ENCODE data around the gene MICAL2. TPM values are rescaled to one million over a fixed set of nuclear protein-coding genes. Genes with fewer than 3 reads are reported as not detected.

The MICAL2 gene
- total RNA-seq, 1 donor from 2014 or later = 10.0 TPM

DNA sequence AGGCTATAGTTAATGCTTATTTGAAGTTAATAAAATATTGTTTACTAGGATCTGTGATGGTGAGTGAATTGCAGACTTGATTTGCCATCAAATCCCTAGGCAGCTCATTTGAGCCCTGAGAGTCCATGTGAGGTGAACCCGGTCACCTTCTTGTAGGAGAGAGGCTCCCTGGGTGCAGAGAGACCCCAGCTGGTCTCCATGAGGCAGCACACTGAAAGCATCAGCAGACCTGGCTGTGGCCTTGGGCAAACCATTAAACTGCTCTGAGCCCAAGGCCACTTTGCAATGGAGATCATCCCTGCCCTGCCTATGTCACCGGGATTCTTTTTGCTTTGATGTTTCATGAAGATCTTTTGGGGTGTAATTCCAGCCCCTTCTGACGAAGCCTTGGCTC is 125.2 kb downstream of the MICAL2 start:
- Mint-ChIP-seq H3K27me3 (no peaks in the 10 kb centered on the region), H3K9me3 (ENCODE audit: low read depth) (no peaks in the 10 kb centered on the region), H3K4me3 (ENCODE audit: low read depth) (no peak overlapping the region), H3K4me1 (ENCODE audit: low read depth) (peaks cover 21% of the 10 kb centered on the region), H3K36me3 (ENCODE audit: insufficient read depth) (no peaks in the 10 kb centered on the region), H3K27ac (peak overlapping the region; percentile 76)
- TF ChIP-seq, protein P1, sequence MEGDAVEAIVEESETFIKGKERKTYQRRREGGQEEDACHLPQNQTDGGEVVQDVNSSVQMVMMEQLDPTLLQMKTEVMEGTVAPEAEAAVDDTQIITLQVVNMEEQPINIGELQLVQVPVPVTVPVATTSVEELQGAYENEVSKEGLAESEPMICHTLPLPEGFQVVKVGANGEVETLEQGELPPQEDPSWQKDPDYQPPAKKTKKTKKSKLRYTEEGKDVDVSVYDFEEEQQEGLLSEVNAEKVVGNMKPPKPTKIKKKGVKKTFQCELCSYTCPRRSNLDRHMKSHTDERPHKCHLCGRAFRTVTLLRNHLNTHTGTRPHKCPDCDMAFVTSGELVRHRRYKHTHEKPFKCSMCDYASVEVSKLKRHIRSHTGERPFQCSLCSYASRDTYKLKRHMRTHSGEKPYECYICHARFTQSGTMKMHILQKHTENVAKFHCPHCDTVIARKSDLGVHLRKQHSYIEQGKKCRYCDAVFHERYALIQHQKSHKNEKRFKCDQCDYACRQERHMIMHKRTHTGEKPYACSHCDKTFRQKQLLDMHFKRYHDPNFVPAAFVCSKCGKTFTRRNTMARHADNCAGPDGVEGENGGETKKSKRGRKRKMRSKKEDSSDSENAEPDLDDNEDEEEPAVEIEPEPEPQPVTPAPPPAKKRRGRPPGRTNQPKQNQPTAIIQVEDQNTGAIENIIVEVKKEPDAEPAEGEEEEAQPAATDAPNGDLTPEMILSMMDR (IDR thresholded peaks at IDR 0.05; ENCODE audit: unreplicated experiment) = no peak
- no peak for DNase-seq (ENCODE audit: low spot score, unreplicated experiment)

DNA sequence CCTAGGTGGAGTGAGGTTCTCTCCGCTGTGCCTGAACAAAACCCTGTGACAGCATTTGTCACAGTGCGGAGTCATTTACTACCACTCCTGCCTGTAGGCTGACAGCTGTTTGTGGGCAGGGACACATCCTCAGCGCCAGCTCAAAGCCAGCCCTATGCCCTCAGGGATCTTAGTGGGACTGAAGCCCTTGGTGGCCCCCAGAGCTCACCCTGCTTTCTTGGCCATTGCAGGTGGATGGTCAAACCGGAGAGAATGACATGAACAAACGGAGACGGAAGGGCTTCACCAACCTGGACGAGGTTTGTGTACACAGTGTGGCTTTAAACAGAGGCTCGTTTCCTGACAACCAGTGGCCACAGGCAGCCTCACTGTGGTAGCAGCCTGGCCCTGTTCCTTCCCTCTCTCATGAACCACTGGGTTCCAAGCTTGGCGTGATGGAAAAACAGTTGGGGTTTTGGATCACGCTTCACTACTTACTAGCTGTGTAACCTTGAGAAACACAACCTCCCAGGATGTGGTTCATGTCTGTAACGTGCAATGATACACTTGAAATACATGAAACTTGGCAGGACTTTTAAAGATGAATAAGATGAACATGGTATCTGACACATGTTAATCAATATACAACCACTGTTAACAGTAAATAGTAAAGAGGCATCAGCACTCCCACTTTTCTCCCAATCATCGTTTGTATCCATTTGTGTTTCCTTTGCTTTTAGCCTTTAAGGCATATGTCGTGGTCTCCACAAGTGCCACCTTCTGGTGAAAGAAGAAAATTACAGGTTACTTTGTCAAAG is 125.8 kb downstream of the MICAL2 start:
- Mint-ChIP-seq H3K27ac (peak overlapping the region; percentile 76), H3K27me3 (no peaks in the 10 kb centered on the region), H3K4me1 (ENCODE audit: low read depth) (peaks cover 21% of the 10 kb centered on the region), H3K4me3 (ENCODE audit: low read depth) (no peak overlapping the region), H3K36me3 (ENCODE audit: insufficient read depth) (no peaks in the 10 kb centered on the region), H3K9me3 (ENCODE audit: low read depth) (no peaks in the 10 kb centered on the region)
- TF ChIP-seq, protein P1 (IDR thresholded peaks at IDR 0.05; ENCODE audit: unreplicated experiment) = peak; percentile 78
- no peak for DNase-seq (ENCODE audit: low spot score, unreplicated experiment)

DNA sequence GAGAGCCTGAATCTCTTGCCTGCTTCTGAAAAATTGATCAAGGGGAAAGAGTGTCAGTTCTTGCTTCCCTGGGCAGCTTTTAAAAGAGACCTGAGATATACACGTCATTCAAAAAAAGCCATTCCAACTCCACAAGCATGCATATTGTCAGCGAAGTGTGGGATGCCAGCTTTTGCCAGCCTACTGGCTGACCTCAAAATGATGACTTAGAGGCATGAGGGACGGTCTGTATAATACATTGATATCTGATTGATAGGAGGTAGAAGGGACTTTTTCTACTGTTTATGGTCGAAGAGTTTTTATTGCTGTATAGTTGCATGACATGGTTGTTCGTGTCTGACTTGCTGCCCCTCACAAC is 126.3 kb downstream of the MICAL2 start:
- no peaks in the 10 kb centered on the region for H3K27me3 Mint-ChIP-seq
- H3K36me3 Mint-ChIP-seq (ENCODE audit: insufficient read depth) = no peaks in the 10 kb centered on the region
- DNase-seq (ENCODE audit: low spot score, unreplicated experiment) = no peak
- H3K9me3 Mint-ChIP-seq (ENCODE audit: low read depth) = no peaks in the 10 kb centered on the region
- H3K4me1 Mint-ChIP-seq (ENCODE audit: low read depth) = peaks cover 21% of the 10 kb centered on the region
- H3K4me3 Mint-ChIP-seq (ENCODE audit: low read depth) = no peak overlapping the region
- TF ChIP-seq, protein P1 (IDR thresholded peaks at IDR 0.05; ENCODE audit: unreplicated experiment) = no peak
- H3K27ac Mint-ChIP-seq = no peak overlapping the region

DNA sequence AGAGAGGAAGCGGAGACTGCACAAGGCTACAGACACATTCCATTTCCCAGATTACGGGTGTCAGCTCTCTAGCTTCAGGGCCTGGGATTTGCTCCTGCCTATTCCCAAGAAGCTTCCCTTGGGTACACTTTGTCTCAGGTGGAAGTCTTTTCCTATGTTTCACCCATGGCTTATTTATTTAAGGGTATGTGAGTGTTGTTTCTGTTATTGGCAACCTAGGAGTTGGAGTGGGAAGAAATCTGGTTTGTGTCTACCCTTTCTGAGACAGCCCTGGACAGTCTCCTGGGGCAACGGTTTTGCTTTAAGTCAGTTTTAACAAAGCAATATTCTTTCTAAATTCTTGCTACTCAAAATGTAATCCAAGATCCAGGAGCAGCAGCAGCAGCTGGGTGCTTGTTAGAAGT is 127.0 kb downstream of the MICAL2 start:
- no peaks in the 10 kb centered on the region for H3K27me3 Mint-ChIP-seq
- peaks cover 22% of the 10 kb centered on the region for H3K4me1 Mint-ChIP-seq (ENCODE audit: low read depth)
- no peak for DNase-seq (ENCODE audit: low spot score, unreplicated experiment)
- TF ChIP-seq, protein P1 (IDR thresholded peaks at IDR 0.05; ENCODE audit: unreplicated experiment) = no peak
- H3K36me3 Mint-ChIP-seq (ENCODE audit: insufficient read depth) = no peaks in the 10 kb centered on the region
- H3K9me3 Mint-ChIP-seq (ENCODE audit: low read depth) = no peaks in the 10 kb centered on the region
- no peak overlapping the region for H3K27ac Mint-ChIP-seq
- no peak overlapping the region for H3K4me3 Mint-ChIP-seq (ENCODE audit: low read depth)

DNA sequence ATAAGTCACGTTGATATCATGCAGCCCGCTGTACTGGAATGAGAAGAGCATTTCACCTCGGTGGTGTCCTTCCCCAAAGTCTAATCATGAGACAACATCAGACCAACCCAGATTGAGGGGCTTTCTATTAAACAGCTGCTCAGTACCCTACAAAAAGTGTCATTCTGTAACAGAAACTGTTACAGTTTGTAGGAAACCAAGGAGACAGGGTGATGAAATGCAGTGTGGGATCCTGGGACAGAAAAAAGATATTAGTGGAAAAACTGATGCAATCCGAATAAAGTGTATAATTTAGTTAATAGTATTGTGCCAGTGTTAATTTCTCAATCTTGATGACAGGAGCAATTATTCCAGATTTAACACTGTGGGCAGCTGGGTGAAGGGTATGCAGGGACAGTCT is 128.0 kb downstream of the MICAL2 start:
- no peaks in the 10 kb centered on the region for H3K36me3 Mint-ChIP-seq (ENCODE audit: insufficient read depth)
- no peak overlapping the region for H3K4me3 Mint-ChIP-seq (ENCODE audit: low read depth)
- H3K4me1 Mint-ChIP-seq (ENCODE audit: low read depth) = peaks cover 22% of the 10 kb centered on the region
- DNase-seq (ENCODE audit: low spot score, unreplicated experiment) = no peak
- no peaks in the 10 kb centered on the region for H3K27me3 Mint-ChIP-seq
- H3K27ac Mint-ChIP-seq = no peak overlapping the region
- H3K9me3 Mint-ChIP-seq (ENCODE audit: low read depth) = no peaks in the 10 kb centered on the region
- TF ChIP-seq, protein P1 (IDR thresholded peaks at IDR 0.05; ENCODE audit: unreplicated experiment) = no peak
